ENCODE data around the gene SUN2. TPM values are rescaled to one million over a fixed set of nuclear protein-coding genes. Genes with fewer than 3 reads are reported as not detected.
A peak's percentile ranks its signal among the peaks of the same experiment; 100 is the strongest.

The SUN2 gene
- total RNA-seq, 1 experiment from 2014 or later = 45.1 TPM

DNA sequence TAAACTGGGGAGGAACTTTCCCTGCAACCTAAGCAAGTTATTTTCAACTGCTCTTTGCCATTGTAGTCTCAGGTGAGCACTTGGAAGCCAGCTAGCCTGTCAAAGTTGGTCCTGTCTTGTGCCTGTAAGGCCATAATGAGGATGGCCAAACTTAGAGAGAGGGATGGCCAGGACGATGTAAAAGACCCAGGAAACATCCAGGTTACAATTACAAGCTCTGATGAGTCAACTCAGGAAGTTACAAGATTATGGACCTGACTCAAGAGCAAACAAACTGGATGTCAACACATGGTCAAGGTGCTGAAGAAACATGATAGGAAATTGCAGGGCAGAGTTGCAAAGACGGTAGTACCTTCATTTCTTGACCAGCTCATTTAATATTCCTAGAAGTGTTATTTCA is 48.5 kb downstream of the SUN2 start:
- H3K4me1 ChIP-seq (ENCODE audit: control insufficient read depth, insufficient read depth, low read length) = peaks cover 13% of the 10 kb centered on the region

DNA sequence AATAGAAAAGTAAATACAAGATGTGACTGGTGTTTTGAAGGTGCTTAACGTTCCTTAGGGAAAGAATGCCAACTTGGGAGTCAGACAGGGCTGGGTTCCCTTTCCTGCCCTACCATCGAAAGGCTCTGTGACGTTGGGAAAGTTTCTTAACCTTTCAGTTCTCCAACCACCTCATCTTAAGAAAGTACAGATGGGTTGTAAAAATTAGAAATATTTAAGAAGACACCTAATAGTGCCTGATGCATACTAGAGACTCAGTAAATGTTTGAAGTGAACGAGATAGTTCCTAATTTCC is 49.0 kb downstream of the SUN2 start:
- H3K4me1 ChIP-seq (ENCODE audit: control insufficient read depth, insufficient read depth, low read length) = peaks cover 13% of the 10 kb centered on the region
- peak overlapping the region; percentile 87 for H3K27ac ChIP-seq (ENCODE audit: low read length)
- peak overlapping the region; percentile 69 to 86 for H3K4me3 ChIP-seq (ENCODE audit: low read depth in 2 of 2, low read length in 2 of 2)
- H3K9me3 ChIP-seq (ENCODE audit: control insufficient read depth, insufficient read depth, low read depth, low read length) = no peaks in the 10 kb centered on the region
- ATAC-seq (no peak), DNase-seq (ENCODE audit: low read depth, low spot score) (no peak)
- peaks cover 4% of the 10 kb centered on the region; the same call in 1 of the 2 replicates for H3K36me3 ChIP-seq (ENCODE audit: control insufficient read depth, insufficient read depth, low read length)
- in situ Hi-C loops (cut with HindIII; ENCODE audit: low pct_unique_long_range_greater_than_20kb, low sequenced_read_pairs) (no loop called here), intact Hi-C loops (cut with micrococcal nuclease; ENCODE audit: unreplicated experiment) (no loop called here)
- BruUV-seq (replicated peaks) = no TSS peak
- CTCF ChIA-PET = no interaction called here
- POLR2A ChIA-PET = no interaction called here
- no peaks in the 10 kb centered on the region for H3K27me3 ChIP-seq (ENCODE audit: control insufficient read depth, insufficient read depth, low read length)
- TF ChIP-seq SIN3A (IDR thresholded peaks at IDR 0.05; ENCODE audit: borderline replicate concordance, insufficient read depth, low read depth, low read length) (no peak), CTCF (IDR thresholded peaks at IDR 0.05) (no peak), POLR2AphosphoS5 (IDR thresholded peaks at IDR 0.05; ENCODE audit: low read depth, low read length) (no peak), TCF7L2 (IDR thresholded peaks at IDR 0.05; ENCODE audit: low read depth, low read length) (no peak)
- TF ChIP-seq, protein P1, sequence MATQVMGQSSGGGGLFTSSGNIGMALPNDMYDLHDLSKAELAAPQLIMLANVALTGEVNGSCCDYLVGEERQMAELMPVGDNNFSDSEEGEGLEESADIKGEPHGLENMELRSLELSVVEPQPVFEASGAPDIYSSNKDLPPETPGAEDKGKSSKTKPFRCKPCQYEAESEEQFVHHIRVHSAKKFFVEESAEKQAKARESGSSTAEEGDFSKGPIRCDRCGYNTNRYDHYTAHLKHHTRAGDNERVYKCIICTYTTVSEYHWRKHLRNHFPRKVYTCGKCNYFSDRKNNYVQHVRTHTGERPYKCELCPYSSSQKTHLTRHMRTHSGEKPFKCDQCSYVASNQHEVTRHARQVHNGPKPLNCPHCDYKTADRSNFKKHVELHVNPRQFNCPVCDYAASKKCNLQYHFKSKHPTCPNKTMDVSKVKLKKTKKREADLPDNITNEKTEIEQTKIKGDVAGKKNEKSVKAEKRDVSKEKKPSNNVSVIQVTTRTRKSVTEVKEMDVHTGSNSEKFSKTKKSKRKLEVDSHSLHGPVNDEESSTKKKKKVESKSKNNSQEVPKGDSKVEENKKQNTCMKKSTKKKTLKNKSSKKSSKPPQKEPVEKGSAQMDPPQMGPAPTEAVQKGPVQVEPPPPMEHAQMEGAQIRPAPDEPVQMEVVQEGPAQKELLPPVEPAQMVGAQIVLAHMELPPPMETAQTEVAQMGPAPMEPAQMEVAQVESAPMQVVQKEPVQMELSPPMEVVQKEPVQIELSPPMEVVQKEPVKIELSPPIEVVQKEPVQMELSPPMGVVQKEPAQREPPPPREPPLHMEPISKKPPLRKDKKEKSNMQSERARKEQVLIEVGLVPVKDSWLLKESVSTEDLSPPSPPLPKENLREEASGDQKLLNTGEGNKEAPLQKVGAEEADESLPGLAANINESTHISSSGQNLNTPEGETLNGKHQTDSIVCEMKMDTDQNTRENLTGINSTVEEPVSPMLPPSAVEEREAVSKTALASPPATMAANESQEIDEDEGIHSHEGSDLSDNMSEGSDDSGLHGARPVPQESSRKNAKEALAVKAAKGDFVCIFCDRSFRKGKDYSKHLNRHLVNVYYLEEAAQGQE (IDR thresholded peaks at IDR 0.05; ENCODE audit: insufficient read depth in 1 of 2, low read depth in 2 of 2, low read length in 1 of 2) = no peak

More for the DNA sequence above, 48.5 kb downstream of the SUN2 start:
- Histone ChIP-seq H3K36me3 (ENCODE audit: control insufficient read depth, insufficient read depth, low read length) (peaks cover 4% of the 10 kb centered on the region; the same call in 1 of the 2 replicates), H3K9me3 (ENCODE audit: control insufficient read depth, insufficient read depth, low read depth, low read length) (no peaks in the 10 kb centered on the region), H3K4me3 (ENCODE audit: low read depth in 2 of 2, low read length in 2 of 2) (peak overlapping the region; percentile 69 to 86), H3K27ac (ENCODE audit: low read length) (peak overlapping the region; percentile 87), H3K27me3 (ENCODE audit: control insufficient read depth, insufficient read depth, low read length) (no peaks in the 10 kb centered on the region)
- CTCF ChIA-PET = no interaction called here
- TF ChIP-seq, protein P1 (IDR thresholded peaks at IDR 0.05; ENCODE audit: insufficient read depth in 1 of 2, low read depth in 2 of 2, low read length in 1 of 2) = no peak
- TF ChIP-seq CTCF (IDR thresholded peaks at IDR 0.05) (no peak), TCF7L2 (IDR thresholded peaks at IDR 0.05; ENCODE audit: low read depth, low read length) (no peak), POLR2AphosphoS5 (IDR thresholded peaks at IDR 0.05; ENCODE audit: low read depth, low read length) (no peak)
- no peak for ATAC-seq
- DNase-seq (ENCODE audit: low read depth, low spot score) = peak; percentile 50
- in situ Hi-C loops (cut with HindIII; ENCODE audit: low pct_unique_long_range_greater_than_20kb, low sequenced_read_pairs) (no loop called here), intact Hi-C loops (cut with micrococcal nuclease; ENCODE audit: unreplicated experiment) (no loop called here)
- BruUV-seq (replicated peaks) = TSS peak; percentile 80
- POLR2A ChIA-PET = interaction anchor here (0.6 kb wide), 1 partner anchor 17 kb away, joined by 3 read pairs; no protein-coding TSS in a partner anchor
